GM12891 (cell line): ENCODE measurements around the gene ENTPD1.

Source experiments
- PAX5 ChIP-seq: IDR thresholded peaks from 2 replicates; pipeline ENCODE4 v1.6.1; 2011; ENCODE audit warnings: low read length, moderate library complexity, mild to moderate bottlenecking; ENCODE audit not compliant: insufficient read depth, severe bottlenecking
- POLR2A ChIP-seq: IDR thresholded peaks from 2 replicates; pipeline ENCODE4 v1.6.1; 2011; ENCODE audit warnings: low read depth, low read length, control low read depth
- POLR2AphosphoS5 ChIP-seq: IDR thresholded peaks from 2 replicates; pipeline ENCODE4 v1.6.1; 2011; ENCODE audit warnings: low read depth, low read length, control low read depth
- POU2F2 ChIP-seq: IDR thresholded peaks from 2 replicates; pipeline ENCODE4 v1.6.1; 2011; ENCODE audit warnings: low read depth, mild to moderate bottlenecking, control low read depth, low read length, moderate library complexity
- SPI1 ChIP-seq: IDR thresholded peaks from 2 replicates; pipeline ENCODE4 v1.6.1; 2011; ENCODE audit warnings: low read depth, low read length, control low read depth
- TAF1 ChIP-seq: IDR thresholded peaks from 2 replicates; pipeline ENCODE4 v1.6.1; 2011; ENCODE audit warnings: low read depth, low read length, control low read depth

- TF ChIP-seq TAF1 (no peak), POLR2A (no peak), POLR2AphosphoS5 (no peak), SPI1 (no peak), PAX5 (no peak), POU2F2 (no peak)
These were observed 49.4 kb upstream of the ENTPD1 start for GRCh38 chr10:95706573-95706972.
